TTC549 (cell line): Measurements from ENCODE around the gene SEPHS2.
"Not testable (repeated sequence)": the region's sequence is repeated elsewhere in the genome, so short reads cannot be mapped to it uniquely, and the experiment has no call there.

Experiments
- FAIRE-seq: peaks from 2 replicates; lab custom pipeline; 2012; peaks lifted over from hg19 to GRCh38; lab: Jason Lieb, UNC

Gene SEPHS2

GRCh38 chr16:30445408-30446202, at the start of gene SEPHS2:
TSS of gene SEPHS2 (minus strand) at chr16:30445874. CDS start at chr16:30445727, 147 bp downstream.
- no peak for FAIRE-seq

- no peak for FAIRE-seq
These were observed 49.0 kb upstream of the SEPHS2 start for GRCh38 chr16:30494709-30495108.

GRCh38 chr16:30493941-30494488, 48.3 kb upstream of the SEPHS2 start:
- no peak for FAIRE-seq

- FAIRE-seq = no peak
These were observed 46.2 kb upstream of the SEPHS2 start for GRCh38 chr16:30491744-30492308.

- FAIRE-seq = no peak
These were observed 45.6 kb upstream of the SEPHS2 start for GRCh38 chr16:30491229-30491628.

GRCh38 chr16:30490210-30490609, 44.5 kb upstream of the SEPHS2 start:
- no peak for FAIRE-seq

- no peak for FAIRE-seq
These were observed 43.3 kb upstream of the SEPHS2 start for GRCh38 chr16:30488764-30489605.

- FAIRE-seq = no peak
These were observed 40.3 kb upstream of the SEPHS2 start for GRCh38 chr16:30485818-30486436.

GRCh38 chr16:30484887-30485286, 39.2 kb upstream of the SEPHS2 start:
- FAIRE-seq = no peak

GRCh38 chr16:30482366-30482765, 36.7 kb upstream of the SEPHS2 start:
- no peak for FAIRE-seq

GRCh38 chr16:30481381-30481780, 35.7 kb upstream of the SEPHS2 start:
- no peak for FAIRE-seq

GRCh38 chr16:30478766-30479478, 33.2 kb upstream of the SEPHS2 start:
- no peak for FAIRE-seq

GRCh38 chr16:30477773-30478172, 32.1 kb upstream of the SEPHS2 start:
- FAIRE-seq = not testable (repeated sequence)

GRCh38 chr16:30476991-30477390, 31.3 kb upstream of the SEPHS2 start:
- FAIRE-seq = no peak

GRCh38 chr16:30474684-30475083, 29.0 kb upstream of the SEPHS2 start:
- FAIRE-seq = no peak

- no peak for FAIRE-seq
These were observed 28.4 kb upstream of the SEPHS2 start for GRCh38 chr16:30474074-30474452.

- FAIRE-seq = no peak
These were observed 27.8 kb upstream of the SEPHS2 start for GRCh38 chr16:30473231-30474073.

- FAIRE-seq = no peak
These were observed 26.8 kb upstream of the SEPHS2 start, which contains the start of gene ITGAL for GRCh38 chr16:30472328-30472942. TSS of gene ITGAL (plus strand) at chr16:30472742. CDS start at chr16:30472838, 96 bp downstream.

GRCh38 chr16:30470632-30470995, 24.9 kb upstream of the SEPHS2 start:
- FAIRE-seq = no peak

GRCh38 chr16:30470170-30470512, 24.5 kb upstream of the SEPHS2 start:
- FAIRE-seq = no peak
